ENCODE measurements around the gene RPE65.

GRCh38 chr1:68454534-68454933, 4.8 kb upstream of the RPE65 start:
- no peak for TF ChIP-seq CTCF (IDR thresholded peaks at IDR 0.05; ENCODE audit: low read depth, low read length)
- no peak for TF ChIP-seq POLR2A (IDR thresholded peaks at IDR 0.05; ENCODE audit: extremely low read depth, insufficient read length)
- TF ChIP-seq MYC (IDR thresholded peaks at IDR 0.05; ENCODE audit: low read depth, low read length): no peak
- TF ChIP-seq, protein P1, sequence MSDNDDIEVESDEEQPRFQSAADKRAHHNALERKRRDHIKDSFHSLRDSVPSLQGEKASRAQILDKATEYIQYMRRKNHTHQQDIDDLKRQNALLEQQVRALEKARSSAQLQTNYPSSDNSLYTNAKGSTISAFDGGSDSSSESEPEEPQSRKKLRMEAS (IDR thresholded peaks at IDR 0.05; ENCODE audit: low read depth, low read length): no peak

Data from NB4 (cell line).